ENCODE results near the gene PRXL2B. TPM values are rescaled to one million over a fixed set of nuclear protein-coding genes. Genes with fewer than 3 reads are reported as not detected.

Gene PRXL2B
- total RNA-seq, 4 donors from 2014 or later, result 0.51 to 20.5 (median 13.2) TPM

GRCh38 chr1:2598329-2598931 lies 11.9 kb downstream of the PRXL2B start:
- TF ChIP-seq POLR2A (IDR thresholded peaks at IDR 0.05) (no peak), CTCF (IDR thresholded peaks at IDR 0.05) (no peak)
- intact Hi-C loops (cut with DNase I; ENCODE audit: low total_unique reads), result no loop called here
- DNase-seq, result no peak
- no peaks in the 10 kb centered on the region for H3K27me3 ChIP-seq
- H3K4me3 ChIP-seq, result no peak overlapping the region
- no peaks in the 10 kb centered on the region for H3K36me3 ChIP-seq
- H3K4me1 ChIP-seq, result no peaks in the 10 kb centered on the region
- no peak overlapping the region for H3K27ac ChIP-seq
- peaks cover 0 to 4% of the 10 kb centered on the region in 2 donors for H3K9me3 ChIP-seq

GRCh38 chr1:2601721-2602303 lies 15.2 kb downstream of the PRXL2B start:
- Histone ChIP-seq H3K4me1 (no peaks in the 10 kb centered on the region), H3K4me3 (no peak overlapping the region), H3K27ac (no peak overlapping the region), H3K9me3 (peaks cover 0 to 4% of the 10 kb centered on the region in 2 donors), H3K27me3 (peaks cover 0 to 5% of the 10 kb centered on the region in 2 donors), H3K36me3 (no peaks in the 10 kb centered on the region)
- intact Hi-C loops (cut with DNase I; ENCODE audit: low total_unique reads), result no loop called here
- DNase-seq, result no peak
- TF ChIP-seq POLR2A (IDR thresholded peaks at IDR 0.05) (no peak), CTCF (IDR thresholded peaks at IDR 0.05) (no peak)

- TF ChIP-seq CTCF (IDR thresholded peaks at IDR 0.05), result no peak
- no peak for TF ChIP-seq POLR2A (IDR thresholded peaks at IDR 0.05)
- H3K27me3 ChIP-seq, result peaks cover 0 to 5% of the 10 kb centered on the region in 2 donors
- no peak overlapping the region for H3K4me3 ChIP-seq
- no peak for DNase-seq
- no peaks in the 10 kb centered on the region for H3K4me1 ChIP-seq
- H3K9me3 ChIP-seq, result peaks cover 0 to 4% of the 10 kb centered on the region in 2 donors
- H3K36me3 ChIP-seq, result no peaks in the 10 kb centered on the region
- no peak overlapping the region for H3K27ac ChIP-seq
- intact Hi-C loops (cut with DNase I; ENCODE audit: low total_unique reads), result no loop called here
Observed at GRCh38 chr1:2602311-2602835, 15.8 kb downstream of the PRXL2B start.

- Histone ChIP-seq H3K27ac (no peak overlapping the region), H3K36me3 (no peaks in the 10 kb centered on the region), H3K4me1 (no peaks in the 10 kb centered on the region), H3K27me3 (peaks cover 0 to 5% of the 10 kb centered on the region in 2 donors), H3K9me3 (peaks cover 0 to 4% of the 10 kb centered on the region in 2 donors), H3K4me3 (no peak overlapping the region)
- no peak for TF ChIP-seq POLR2A (IDR thresholded peaks at IDR 0.05)
- no peak for TF ChIP-seq CTCF (IDR thresholded peaks at IDR 0.05)
- intact Hi-C loops (cut with DNase I; ENCODE audit: low total_unique reads), result no loop called here
- DNase-seq, result no peak
Observed at GRCh38 chr1:2602866-2603520, 16.4 kb downstream of the PRXL2B start.
